GM19043 (cell line): Measurements from ENCODE around the gene TUT1.
A peak's percentile ranks its signal among the peaks of the same experiment; 100 is the strongest.
"Not testable (repeated sequence)": the region's sequence is repeated elsewhere in the genome, so short reads cannot be mapped to it uniquely, and the experiment has no call there.

ENCODE experiments used
- ATAC-seq: cut with Tn5 transposase; IDR thresholded peaks from one replicate; pipeline ENCODE4 v1.9.1; 2021; ENCODE audit warnings: low read depth; ENCODE audit not compliant: unreplicated experiment

Gene TUT1

GRCh38 chr11:62604460-62605120 is 13.3 kb upstream of the TUT1 start:
- ATAC-seq, result no peak

GRCh38 chr11:62603776-62604299 is 12.5 kb upstream of the TUT1 start:
- ATAC-seq, result no peak

- no peak for ATAC-seq
Measured at GRCh38 chr11:62603072-62603408, 11.7 kb upstream of the TUT1 start.

DNA sequence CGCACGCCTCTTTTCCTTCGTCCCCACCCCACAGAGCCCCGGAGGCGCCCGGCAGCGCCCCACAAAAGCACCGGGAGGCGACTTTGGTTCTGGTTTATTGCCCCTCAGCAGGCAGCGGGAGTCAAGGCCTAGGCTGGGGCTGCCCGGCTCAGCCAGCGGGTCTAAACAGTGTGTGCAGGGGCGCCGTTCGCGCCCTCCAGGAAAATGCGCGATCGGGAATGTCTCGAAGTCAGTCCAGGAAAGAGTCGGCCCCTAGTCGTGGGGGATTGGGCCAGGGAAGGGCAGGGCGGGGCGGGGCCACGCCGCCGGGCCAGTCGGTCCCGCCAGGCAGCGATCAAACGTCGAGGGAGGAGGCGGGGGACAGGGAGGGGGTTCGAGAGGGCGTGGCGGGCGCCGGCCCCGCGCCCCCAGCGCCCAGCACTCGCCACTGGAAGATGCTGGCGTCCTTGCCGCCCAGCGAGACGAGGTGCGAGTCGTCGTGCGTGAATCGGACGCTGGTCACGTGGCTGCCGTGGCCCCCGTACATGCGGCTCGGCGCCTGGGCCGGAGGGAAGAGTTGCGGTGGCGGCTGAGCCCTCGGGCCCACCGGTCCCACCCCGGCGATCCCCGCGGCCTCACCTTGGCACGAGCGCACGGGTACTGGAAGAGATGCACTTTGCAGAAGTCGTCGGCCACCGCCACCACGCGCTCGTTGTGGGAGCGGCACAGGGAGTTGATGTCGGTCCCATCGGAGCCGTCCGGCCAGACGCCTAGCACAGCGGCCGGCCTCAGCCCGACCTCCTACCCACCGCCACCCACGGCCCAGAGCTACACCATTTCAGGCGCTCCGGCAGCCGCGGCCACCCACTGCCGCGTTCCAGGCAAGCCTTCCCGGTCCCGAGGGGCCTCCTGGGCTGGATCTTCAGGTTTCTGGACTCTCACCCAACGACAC is 11.1 kb upstream of the TUT1 start:
- no peak for ATAC-seq

DNA sequence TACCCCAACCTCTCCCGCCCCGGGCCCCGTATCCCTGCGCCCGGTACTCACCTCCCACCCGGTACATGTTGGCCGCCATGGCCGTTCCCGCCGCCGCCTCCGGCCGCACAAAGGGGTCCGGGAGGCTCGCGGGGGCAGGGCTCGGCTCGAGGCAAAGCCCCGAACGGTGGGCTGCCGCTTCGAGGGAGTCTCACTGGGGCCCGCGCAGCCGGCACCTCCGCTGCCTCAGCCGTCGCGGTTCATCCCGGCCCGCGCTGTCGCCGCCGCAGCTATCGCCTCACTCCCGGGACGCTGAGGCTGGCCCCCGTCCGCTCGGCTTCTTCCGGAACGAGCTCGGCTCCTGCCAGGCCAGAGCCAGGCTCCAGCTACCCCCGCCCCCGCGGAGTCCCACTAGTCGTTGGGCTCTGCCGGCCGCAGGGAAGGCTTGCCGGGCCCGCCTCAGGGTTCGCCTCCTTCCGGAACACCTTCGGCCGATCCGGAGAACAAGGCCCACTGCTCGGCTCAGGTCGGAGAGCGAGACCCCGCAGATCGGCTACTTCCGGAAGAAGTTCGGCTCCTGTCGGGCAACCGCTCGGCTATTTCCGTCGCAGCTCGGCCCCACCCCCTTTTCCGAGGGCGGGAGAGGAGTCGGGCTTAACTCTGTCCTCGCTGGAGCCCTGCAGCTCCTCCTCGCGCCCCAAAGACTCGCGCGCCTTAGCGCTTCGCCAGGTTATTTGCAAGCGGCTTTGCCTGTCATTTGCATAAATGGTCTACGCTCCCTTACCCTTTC is 10.2 kb upstream of the TUT1 start, which contains the start of gene MTA2:
MTA2 (minus strand) TSS at position 494 of the 769 bp plus-strand sequence; CDS start at position 79, 415 bp downstream.
- peak; percentile 64 for ATAC-seq

- no peak for ATAC-seq
Measured at GRCh38 chr11:62601122-62601371, 9.7 kb upstream of the TUT1 start.

GRCh38 chr11:62600367-62601121 is 9.2 kb upstream of the TUT1 start:
- ATAC-seq, result no peak

DNA sequence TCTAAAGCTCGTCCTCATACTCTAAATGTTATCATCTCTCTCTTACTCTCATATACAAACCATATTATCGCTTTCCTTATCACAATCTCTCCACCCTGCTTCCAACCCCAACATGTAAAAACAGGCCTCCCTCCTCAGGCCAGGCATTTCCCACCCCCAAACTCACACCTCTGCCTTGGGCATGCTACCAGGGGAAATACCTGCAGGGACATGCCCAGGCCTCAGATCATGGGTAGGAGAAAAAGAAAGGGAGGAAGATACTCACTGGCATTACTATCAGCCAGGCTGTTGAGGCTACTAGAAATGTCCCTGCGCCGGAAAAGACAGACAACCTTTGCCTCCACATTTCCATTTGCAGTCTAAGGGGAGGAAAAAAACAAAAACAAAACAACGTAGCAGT is 8.6 kb upstream of the TUT1 start:
- ATAC-seq, result no peak

DNA sequence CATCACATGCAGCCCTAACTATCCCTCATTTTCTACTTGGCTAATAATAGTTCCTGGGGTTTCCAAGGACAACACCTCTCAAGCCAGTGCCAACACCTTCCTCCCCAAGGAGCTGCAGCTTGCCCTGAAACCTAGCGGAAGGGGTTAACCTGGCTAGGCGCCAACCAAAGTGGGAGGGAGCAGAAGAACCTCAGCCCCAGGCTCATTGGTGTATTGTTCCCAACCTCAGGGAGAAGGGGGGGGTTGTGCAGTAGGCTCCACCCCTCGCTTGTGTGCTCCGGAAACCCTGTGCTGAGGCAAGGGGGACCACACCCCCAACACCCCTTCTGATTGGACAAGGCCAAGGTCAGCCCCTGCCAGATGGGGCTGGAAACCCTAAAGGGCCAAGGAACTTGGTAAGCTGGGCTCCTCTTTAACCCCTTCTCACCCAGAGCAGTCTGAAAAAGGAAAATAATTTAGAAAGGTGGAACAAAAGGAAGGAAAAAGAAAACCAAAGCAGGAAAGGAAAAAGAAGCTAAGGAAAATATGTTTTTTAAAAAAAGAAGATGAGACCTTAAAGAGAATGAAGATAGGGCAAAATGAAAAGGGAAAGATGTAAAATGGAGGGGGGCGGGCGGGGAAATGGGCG is 7.9 kb upstream of the TUT1 start:
- ATAC-seq, result peak; percentile 40

- no peak for ATAC-seq
Measured at GRCh38 chr11:62595124-62595523, 3.8 kb upstream of the TUT1 start.

DNA sequence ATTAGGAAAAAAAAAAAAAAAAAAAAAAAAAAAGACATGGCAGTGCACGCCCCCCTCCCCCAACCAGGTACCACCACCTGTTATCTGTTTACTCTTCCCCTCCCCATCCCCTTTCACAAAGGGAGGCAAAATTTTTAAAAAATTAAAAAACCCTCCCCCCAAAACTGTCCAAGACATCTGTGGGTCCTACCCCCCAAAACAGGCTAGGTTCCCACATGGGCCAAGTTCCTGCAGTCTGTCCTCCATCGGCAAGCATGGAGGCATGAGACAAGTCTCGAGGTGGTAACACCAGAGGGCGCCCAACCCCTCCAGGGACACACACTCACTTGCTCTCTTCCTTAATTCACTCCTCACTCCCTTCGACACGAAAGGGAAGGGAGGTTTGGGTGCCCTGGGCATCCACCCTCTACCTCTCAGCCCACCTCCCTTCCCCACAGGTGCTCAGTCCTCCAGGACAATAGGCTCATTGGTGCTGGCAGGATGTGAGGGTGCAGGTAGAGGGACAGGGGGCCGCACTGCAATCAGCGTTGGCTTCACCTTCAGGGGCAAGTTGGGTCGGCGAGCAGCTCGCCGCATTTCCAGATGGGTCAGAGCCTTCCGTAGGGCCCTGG is 2.2 kb upstream of the TUT1 start:
- no peak for ATAC-seq

DNA sequence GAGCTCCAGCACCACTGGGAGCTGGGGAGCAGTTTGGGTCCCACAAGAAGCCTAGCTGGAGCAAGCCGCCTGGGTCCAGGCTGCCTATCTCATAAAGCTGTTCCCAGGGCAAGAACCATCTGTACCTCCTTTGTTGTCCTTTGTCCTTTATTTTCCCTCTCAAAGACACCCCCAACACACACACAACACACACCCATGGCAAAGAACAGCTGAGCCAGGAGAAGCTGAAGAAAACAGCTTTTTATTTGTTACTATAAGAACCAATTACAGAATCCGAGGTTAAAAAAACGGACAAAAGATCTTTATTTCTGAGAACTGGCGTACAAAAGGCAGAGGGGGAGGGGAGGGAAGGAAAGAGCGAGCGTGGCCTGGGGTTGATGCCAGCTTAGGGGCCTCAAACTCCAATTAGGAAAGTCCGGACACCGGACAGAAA is 1.7 kb upstream of the TUT1 start:
- no peak for ATAC-seq

- ATAC-seq, result no peak
Measured at GRCh38 chr11:62592146-62592815, 958 bp upstream of the TUT1 start.

DNA sequence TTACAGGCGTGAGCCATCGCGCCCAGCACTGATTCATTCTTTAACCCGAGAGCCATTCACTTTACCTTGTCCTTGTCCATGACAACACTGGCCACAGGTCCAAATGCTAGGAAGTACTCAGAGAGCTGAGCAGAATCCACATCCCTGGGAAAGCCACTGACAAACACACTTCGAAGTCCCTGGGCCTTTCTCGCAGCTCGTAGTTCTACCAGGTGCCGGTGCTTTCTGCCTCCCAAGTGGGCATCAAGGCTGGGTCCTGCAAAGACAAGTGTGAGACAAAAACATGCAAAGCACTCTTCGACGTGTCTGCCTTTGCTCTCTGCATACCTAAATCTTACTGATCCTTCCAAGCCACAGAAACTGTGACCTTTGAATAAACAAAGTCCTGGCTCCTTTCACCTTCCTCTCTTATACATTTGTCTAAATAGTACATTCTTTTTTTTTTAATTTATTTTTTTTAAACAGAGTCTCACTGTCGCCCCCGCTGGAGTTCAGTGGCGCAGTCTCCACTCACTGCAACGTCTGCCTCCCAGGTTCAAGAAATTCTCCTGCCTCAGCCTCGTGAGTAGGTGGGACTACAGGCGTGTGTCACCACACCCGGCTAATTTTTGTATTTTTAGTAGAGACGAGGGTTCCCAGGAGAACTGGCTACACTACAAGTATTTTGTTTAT is 2.2 kb downstream of the TUT1 start:
- ATAC-seq, result no peak

GRCh38 chr11:62585356-62585755 is 6.0 kb downstream of the TUT1 start:
- ATAC-seq, result not testable (repeated sequence)

GRCh38 chr11:62581735-62582134 is 9.6 kb downstream of the TUT1 start:
- ATAC-seq, result not testable (repeated sequence)

GRCh38 chr11:62580959-62581715 is 10.2 kb downstream of the TUT1 start:
- ATAC-seq, result no peak

DNA sequence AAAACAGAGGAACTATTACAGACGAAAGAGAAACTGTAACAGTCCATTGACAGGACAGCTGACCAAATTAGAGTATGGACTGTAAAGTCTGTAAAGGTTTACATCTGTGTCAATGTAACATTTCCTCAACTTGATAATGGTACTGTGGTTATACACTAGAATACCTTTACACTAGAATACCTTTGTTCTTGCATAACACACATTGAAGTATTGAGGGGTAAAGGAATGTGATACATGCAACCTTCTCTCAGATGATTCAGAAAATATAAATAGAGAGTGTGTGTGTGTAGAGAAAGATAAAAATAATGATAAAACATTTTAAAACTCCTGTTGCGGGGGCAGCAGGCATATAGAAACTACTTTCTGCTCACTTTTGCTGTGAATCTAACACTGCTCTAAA is 12.1 kb downstream of the TUT1 start:
- no peak for ATAC-seq
